CD4-positive, alpha-beta T cell treated with Interleukin-10 for 1 hour (primary cell): ENCODE data around the gene NLRC3.
"Not testable (repeated sequence)": the region's sequence is repeated elsewhere in the genome, so short reads cannot be mapped to it uniquely, and the experiment has no call there.

Source experiments
- DNase-seq: peaks from one replicate; pipeline ENCODE4 v3.0.0-alpha.2; 2020

The NLRC3 gene

GRCh38 chr16:3577302-3577752, at the start of gene NLRC3:
TSS of gene NLRC3 (minus strand) at chr16:3577403. CDS start at chr16:3565036, 12,367 bp downstream.
- DNase-seq: peak; percentile 55

GRCh38 chr16:3625911-3626732, 48.9 kb upstream of the NLRC3 start:
- peak; percentile 39 for DNase-seq

- no peak for DNase-seq
Observed at GRCh38 chr16:3625331-3625730, 48.1 kb upstream of the NLRC3 start.

GRCh38 chr16:3623642-3624041, 46.4 kb upstream of the NLRC3 start:
- no peak for DNase-seq

- DNase-seq: no peak
Observed at GRCh38 chr16:3618769-3619141, 41.6 kb upstream of the NLRC3 start.

- no peak for DNase-seq
Observed at GRCh38 chr16:3612510-3613466, 35.6 kb upstream of the NLRC3 start.

GRCh38 chr16:3611146-3611975, 34.2 kb upstream of the NLRC3 start, which contains the start of gene SLX4:
TSS of gene SLX4 (minus strand) at chr16:3611606. CDS start at chr16:3608964, 2,642 bp downstream.
- DNase-seq: peak; percentile 93

GRCh38 chr16:3610698-3611145, 33.5 kb upstream of the NLRC3 start:
- no peak for DNase-seq

GRCh38 chr16:3609895-3610697, 32.9 kb upstream of the NLRC3 start:
- no peak for DNase-seq

GRCh38 chr16:3608976-3609375, 31.8 kb upstream of the NLRC3 start:
- DNase-seq: not testable (repeated sequence)

GRCh38 chr16:3608069-3608468, 30.9 kb upstream of the NLRC3 start:
- no peak for DNase-seq

GRCh38 chr16:3607634-3608033, 30.4 kb upstream of the NLRC3 start:
- no peak for DNase-seq

GRCh38 chr16:3607161-3607560, 30.0 kb upstream of the NLRC3 start:
- no peak for DNase-seq

GRCh38 chr16:3606441-3606840, 29.2 kb upstream of the NLRC3 start:
- no peak for DNase-seq

GRCh38 chr16:3602320-3602653, 25.1 kb upstream of the NLRC3 start:
- no peak for DNase-seq

- no peak for DNase-seq
Observed at GRCh38 chr16:3601614-3602319, 24.6 kb upstream of the NLRC3 start.

GRCh38 chr16:3599922-3600321, 22.7 kb upstream of the NLRC3 start:
- DNase-seq: no peak

GRCh38 chr16:3599121-3599520, 21.9 kb upstream of the NLRC3 start:
- DNase-seq: no peak

GRCh38 chr16:3598236-3598635, 21.0 kb upstream of the NLRC3 start:
- DNase-seq: no peak

- DNase-seq: no peak
Observed at GRCh38 chr16:3597676-3598075, 20.5 kb upstream of the NLRC3 start.

- DNase-seq: no peak
Observed at GRCh38 chr16:3597226-3597625, 20.0 kb upstream of the NLRC3 start.
